H9 (cell line): ENCODE data around the gene NDRG4. TPM values are rescaled to one million over a fixed set of nuclear protein-coding genes. Genes with fewer than 3 reads are reported as not detected.

ENCODE experiments used
- DNase-seq: peaks from one replicate; pipeline ENCODE4 v3.0.0-alpha.2; 2017
- H2AFZ ChIP-seq: one replicate; pipeline ENCODE4 v1.6.1; 2013; ENCODE audit warnings: mild to moderate bottlenecking, low read length, control low read depth, moderate library complexity
- H2AK5ac ChIP-seq: 2 replicates; pipeline ENCODE4 v1.6.1; 2013; ENCODE audit warnings: low read length, control low read depth, mixed read lengths; ENCODE audit not compliant: insufficient read length
- H2BK120ac ChIP-seq: one replicate; pipeline ENCODE4 v1.6.1; 2013; ENCODE audit warnings: low read depth, mild to moderate bottlenecking, low read length, control low read depth, inconsistent platforms; ENCODE audit not compliant: poor library complexity, severe bottlenecking
- H2BK12ac ChIP-seq: 2 replicates; pipeline ENCODE4 v1.6.1; 2013; ENCODE audit warnings: low read length, control low read depth, mixed read lengths, low read depth; ENCODE audit not compliant: insufficient read length
- H2BK15ac ChIP-seq: 2 replicates; pipeline ENCODE4 v1.6.1; 2013; ENCODE audit warnings: low read depth, low read length, control low read depth
- H2BK20ac ChIP-seq: one replicate; pipeline ENCODE4 v1.6.1; 2013; ENCODE audit warnings: low read depth, mild to moderate bottlenecking, low read length, control low read depth, inconsistent platforms; ENCODE audit not compliant: poor library complexity, severe bottlenecking
- H2BK5ac ChIP-seq: 2 replicates; pipeline ENCODE4 v1.6.1; 2013; ENCODE audit warnings: low read length, control low read depth, mixed read lengths; ENCODE audit not compliant: insufficient read length
- H3K14ac ChIP-seq: 2 replicates; pipeline ENCODE4 v1.6.1; 2013; ENCODE audit warnings: low read length, control low read depth; ENCODE audit not compliant: insufficient read depth
- H3K18ac ChIP-seq: 2 replicates; pipeline ENCODE4 v1.6.1; 2013; ENCODE audit warnings: low read depth, mild to moderate bottlenecking, mixed read lengths, low read length, control low read depth; ENCODE audit not compliant: insufficient read length
- H3K23ac ChIP-seq: 2 replicates; pipeline ENCODE4 v1.6.1; 2013; ENCODE audit warnings: low read length, control low read depth, mixed read lengths, low read depth; ENCODE audit not compliant: insufficient read length
- H3K23me2 ChIP-seq: 2 replicates; pipeline ENCODE4 v1.6.1; 2013; ENCODE audit warnings: low read depth, mild to moderate bottlenecking, mixed read lengths, low read length, control low read depth; ENCODE audit not compliant: insufficient read length, poor library complexity, severe bottlenecking
- H3K27ac ChIP-seq: 2 replicates; pipeline ENCODE4 v1.5.1; 2013; ENCODE audit warnings: low read length, control low read depth, mixed read lengths, low read depth; ENCODE audit not compliant: insufficient read length
- H3K27me3 ChIP-seq: 2 replicates; pipeline ENCODE4 v1.6.1; 2013; ENCODE audit warnings: low read length, control low read depth, inconsistent platforms; ENCODE audit not compliant: insufficient read depth
- H3K4ac ChIP-seq: 2 replicates; pipeline ENCODE4 v1.6.1; 2013; ENCODE audit warnings: low read depth, mild to moderate bottlenecking, control low read depth, inconsistent platforms, low read length, moderate library complexity
- H3K4me1 ChIP-seq: 2 replicates; pipeline ENCODE4 v1.6.1; 2013; ENCODE audit warnings: low read length, control low read depth, inconsistent platforms; ENCODE audit not compliant: insufficient read depth
- H3K4me2 ChIP-seq: 2 replicates; pipeline ENCODE4 v1.6.1; 2013; ENCODE audit warnings: low read length, control low read depth, mixed read lengths; ENCODE audit not compliant: insufficient read length, insufficient read depth
- H3K56ac ChIP-seq: 2 replicates; pipeline ENCODE4 v1.6.1; 2013; ENCODE audit warnings: low read depth, mild to moderate bottlenecking, mixed read lengths, low read length, control low read depth; ENCODE audit not compliant: insufficient read length
- H3K79me1 ChIP-seq: 2 replicates; pipeline ENCODE4 v1.6.1; 2013; ENCODE audit warnings: low read depth, mild to moderate bottlenecking, moderate library complexity, low read length, control low read depth, inconsistent platforms; ENCODE audit not compliant: insufficient read depth, poor library complexity, severe bottlenecking
- H3K79me2 ChIP-seq: 2 replicates; pipeline ENCODE4 v1.6.1; 2013; ENCODE audit warnings: low read length, control low read depth, inconsistent platforms; ENCODE audit not compliant: insufficient read depth
- H3K9ac ChIP-seq: 2 replicates; pipeline ENCODE4 v1.6.1; 2013; ENCODE audit warnings: low read length, control low read depth, mixed read lengths; ENCODE audit not compliant: insufficient read length; ENCODE audit errors: extremely low read depth
- H3K9me3 ChIP-seq: one replicate; pipeline ENCODE4 v1.6.1; 2013; ENCODE audit warnings: low read depth, low read length, inconsistent platforms; ENCODE audit not compliant: control insufficient read depth
- H3T11ph ChIP-seq: one replicate; pipeline ENCODE4 v1.6.1; 2013; ENCODE audit warnings: mild to moderate bottlenecking, low read length, control low read depth, inconsistent platforms
- H4K20me1 ChIP-seq: one replicate; pipeline ENCODE4 v1.6.1; 2013; ENCODE audit not compliant: control insufficient read depth, insufficient read length, insufficient read depth
- H4K5ac ChIP-seq: 2 replicates; pipeline ENCODE4 v1.6.1; 2013; ENCODE audit warnings: low read depth, mild to moderate bottlenecking, mixed read lengths, low read length, control low read depth; ENCODE audit not compliant: insufficient read length
- H4K8ac ChIP-seq: replicated peaks from 2 replicates; pipeline ENCODE4 v1.6.1; 2013; ENCODE audit warnings: low read length, control low read depth, mixed read lengths, low read depth; ENCODE audit not compliant: insufficient read length
- H4K91ac ChIP-seq: 2 replicates; pipeline ENCODE4 v1.6.1; 2013; ENCODE audit warnings: low read depth, mild to moderate bottlenecking, moderate library complexity, mixed read lengths, low read length, control low read depth; ENCODE audit not compliant: insufficient read length
- H3K27ac Mint-ChIP-seq, 3 experiments: 2 replicates in 2 of 3; 3 replicates in 1 of 3; pipeline ENCODE4 v1.8.0; 2020 to 2021; ENCODE audit warnings: mixed read lengths in 3 of 3, mild to moderate bottlenecking in 1 of 3, moderate library complexity in 1 of 3
- H3K27me3 Mint-ChIP-seq: 2 replicates; pipeline ENCODE4 v1.8.0; 2021; ENCODE audit warnings: low read depth, mild to moderate bottlenecking, moderate library complexity, mixed read lengths
- H3K36me3 Mint-ChIP-seq, 3 experiments: 2 replicates in 2 of 3; 3 replicates in 1 of 3; pipeline ENCODE4 v1.8.0; 2020 to 2021; ENCODE audit warnings: low read depth in 3 of 3, mixed read lengths in 3 of 3; ENCODE audit not compliant: insufficient read depth in 1 of 3
- H3K4me1 Mint-ChIP-seq, 2 experiments: 2 replicates each; pipeline ENCODE4 v1.8.0; 2020; ENCODE audit warnings: mixed read lengths in 2 of 2
- H3K4me3 Mint-ChIP-seq, 2 experiments: 2 replicates in 1 of 2; 3 replicates in 1 of 2; pipeline ENCODE4 v1.8.0; 2020 to 2021; ENCODE audit warnings: mild to moderate bottlenecking in 2 of 2, mixed read lengths in 2 of 2, moderate library complexity in 1 of 2
- H3K9me3 Mint-ChIP-seq, 2 experiments: 2 replicates in 1 of 2; 3 replicates in 1 of 2; pipeline ENCODE4 v1.8.0; 2020; ENCODE audit warnings: mild to moderate bottlenecking in 2 of 2, mixed read lengths in 2 of 2, moderate library complexity in 1 of 2
- WGBS: extraction: QIAGEN DNeasy Blood & Tissue Kit; methylation state at CpG from one replicate; pipeline ENCODE4 v1.1.7; 2013; ENCODE audit warnings: missing lambda C conversion rate, low lambda C conversion rate, mixed read lengths; ENCODE audit not compliant: insufficient read length; ENCODE audit errors: extremely low coverage; 5-methylcytosine and 5-hydroxymethylcytosine counted together
- total RNA-seq: library from RNA; stranded (reverse); gene quantifications from 2 replicates; pipeline ENCODE4 v1.2.1, GENCODE V29; 2021
- TF ChIP-seq, protein P1 (sequence below): fragments of 200-600 bp; sonication (generic); conservative IDR thresholded peaks from 3 replicates; pipeline ENCODE4 v1.8.0; 2021; ENCODE audit warnings: antibody characterized with exemption, mild to moderate bottlenecking

The NDRG4 gene
- total RNA-seq, 1 experiment from 2014 or later, result 18.6 TPM

DNA sequence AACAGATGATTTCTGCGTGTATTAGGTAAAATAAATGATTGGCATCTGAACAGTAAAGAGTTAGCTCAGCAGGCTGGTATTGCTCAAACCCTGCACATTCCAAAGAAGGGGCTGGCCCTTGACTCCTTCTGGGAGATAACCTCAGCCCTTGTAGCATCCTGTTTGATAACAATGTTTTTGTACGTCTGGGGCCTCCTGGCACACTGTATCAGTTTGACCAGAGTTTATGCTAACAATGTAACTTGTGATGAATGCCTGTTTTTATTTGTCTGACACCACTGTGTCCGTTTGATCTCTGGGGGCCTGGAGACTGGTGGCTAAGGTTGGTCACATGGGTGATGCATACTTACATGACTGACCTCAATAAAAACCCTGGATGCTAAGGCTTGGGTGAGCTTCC is 43.8 kb upstream of the NDRG4 start:
- Histone ChIP-seq H2BK15ac (no peak overlapping the region; the same call in 1 of the 2 replicates), H2BK12ac (no peak overlapping the region), H4K8ac (no peak overlapping the region), H4K91ac (no peak overlapping the region), H3K27ac (no peak overlapping the region), H2BK5ac (no peak overlapping the region), H2BK120ac (no peak overlapping the region), H2AFZ (no peak overlapping the region), H2BK20ac (no peak overlapping the region), H4K20me1 (no peaks in the 10 kb centered on the region), H3K9ac (no peak overlapping the region), H3K4me2 (no peak overlapping the region), H3K14ac (no peak overlapping the region), H3K79me2 (no peaks in the 10 kb centered on the region), H2AK5ac (no peak overlapping the region), H3K18ac (no peak overlapping the region), H3T11ph (no peak overlapping the region), H4K5ac (no peak overlapping the region), H3K27me3 (no peaks in the 10 kb centered on the region), H3K9me3 (no peaks in the 10 kb centered on the region), H3K79me1 (no peaks in the 10 kb centered on the region), H3K23ac (no peak overlapping the region), H3K56ac (no peak overlapping the region), H3K4ac (no peak overlapping the region), H3K23me2 (no peaks in the 10 kb centered on the region), H3K4me1 (no peaks in the 10 kb centered on the region)
- H3K4me3 Mint-ChIP-seq, result no peak overlapping the region
- TF ChIP-seq, protein P1, sequence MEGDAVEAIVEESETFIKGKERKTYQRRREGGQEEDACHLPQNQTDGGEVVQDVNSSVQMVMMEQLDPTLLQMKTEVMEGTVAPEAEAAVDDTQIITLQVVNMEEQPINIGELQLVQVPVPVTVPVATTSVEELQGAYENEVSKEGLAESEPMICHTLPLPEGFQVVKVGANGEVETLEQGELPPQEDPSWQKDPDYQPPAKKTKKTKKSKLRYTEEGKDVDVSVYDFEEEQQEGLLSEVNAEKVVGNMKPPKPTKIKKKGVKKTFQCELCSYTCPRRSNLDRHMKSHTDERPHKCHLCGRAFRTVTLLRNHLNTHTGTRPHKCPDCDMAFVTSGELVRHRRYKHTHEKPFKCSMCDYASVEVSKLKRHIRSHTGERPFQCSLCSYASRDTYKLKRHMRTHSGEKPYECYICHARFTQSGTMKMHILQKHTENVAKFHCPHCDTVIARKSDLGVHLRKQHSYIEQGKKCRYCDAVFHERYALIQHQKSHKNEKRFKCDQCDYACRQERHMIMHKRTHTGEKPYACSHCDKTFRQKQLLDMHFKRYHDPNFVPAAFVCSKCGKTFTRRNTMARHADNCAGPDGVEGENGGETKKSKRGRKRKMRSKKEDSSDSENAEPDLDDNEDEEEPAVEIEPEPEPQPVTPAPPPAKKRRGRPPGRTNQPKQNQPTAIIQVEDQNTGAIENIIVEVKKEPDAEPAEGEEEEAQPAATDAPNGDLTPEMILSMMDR, result no peak
- no peaks in the 10 kb centered on the region for H3K9me3 Mint-ChIP-seq
- WGBS, result no CpG with 5 or more reads among the region's 3 CpGs
- peaks cover 0 to 15% of the 10 kb centered on the region in 2 experiments; a peak in 2 of 4 replicates for H3K4me1 Mint-ChIP-seq
- no peaks in the 10 kb centered on the region for H3K36me3 Mint-ChIP-seq
- DNase-seq, result no peak
- H3K27me3 Mint-ChIP-seq, result peaks cover 45% of the 10 kb centered on the region
- H3K27ac Mint-ChIP-seq, result no peak overlapping the region
